HepG2 (cell line): ENCODE measurements around the gene CSF3R. TPM values are rescaled to one million over a fixed set of nuclear protein-coding genes. Genes with fewer than 3 reads are reported as not detected.
A peak's percentile ranks its signal among the peaks of the same experiment; 100 is the strongest.

Experiments used
- ATF7 ChIP-seq, 2 experiments: fragments of 450-650 bp in 1 of 2; sonication (generic) in 1 of 2; formaldehyde crosslinking in 1 of 2; IDR thresholded peaks; 2 replicates each; pipeline versions ENCODE4 v1.4.0 to v1.6.1; 2016 to 2020; ENCODE audit warnings: antibody characterized with exemption in 1 of 2, mild to moderate bottlenecking in 1 of 2, missing genetic modification reagents in 1 of 2
- BCLAF1 ChIP-seq: fragments of 450-650 bp; IDR thresholded peaks from 2 replicates; pipeline ENCODE4 v1.6.1; 2017; ENCODE audit warnings: mild to moderate bottlenecking
- KAT7 ChIP-seq: IDR thresholded peaks from 2 replicates; pipeline ENCODE4 v1.6.1; 2018; ENCODE audit warnings: borderline replicate concordance, missing compliant biosample characterization
- MXD4 ChIP-seq: IDR thresholded peaks from 2 replicates; pipeline ENCODE4 v1.6.1; 2016; ENCODE audit warnings: mild to moderate bottlenecking, missing biosample characterization, missing genetic modification reagents
- PBX3 ChIP-seq: sonication (generic); formaldehyde crosslinking; IDR thresholded peaks from 2 replicates; pipeline ENCODE4 v1.8.1; 2023; ENCODE audit warnings: missing genetic modification reagents, inconsistent platforms, borderline replicate concordance
- RERE ChIP-seq: IDR thresholded peaks from 2 replicates; pipeline ENCODE4 v1.6.1; 2016; ENCODE audit warnings: low read depth, missing genetic modification reagents, missing compliant biosample characterization
- RFXAP ChIP-seq: sonication (generic); formaldehyde crosslinking; IDR thresholded peaks from 2 replicates; pipeline ENCODE4 v1.4.0; 2020; ENCODE audit warnings: missing genetic modification reagents, borderline replicate concordance
- SMAD3 ChIP-seq: sonication (generic); formaldehyde crosslinking; IDR thresholded peaks from 2 replicates; pipeline ENCODE4 v1.4.0; 2020; ENCODE audit warnings: missing genetic modification reagents
- ZFP36L2 ChIP-seq: sonication (generic); formaldehyde crosslinking; IDR thresholded peaks from 2 replicates; pipeline ENCODE4 v1.4.0; 2020; ENCODE audit warnings: missing genetic modification reagents
- ZNF180 ChIP-seq: sonication (generic); formaldehyde crosslinking; IDR thresholded peaks from 2 replicates; pipeline ENCODE4 v1.4.0; 2020; ENCODE audit warnings: low read depth, missing genetic modification reagents, borderline replicate concordance
- ZNF512B ChIP-seq: sonication (generic); formaldehyde crosslinking; IDR thresholded peaks from 2 replicates; pipeline ENCODE4 v1.5.1; 2020; ENCODE audit warnings: missing genetic modification reagents, mild to moderate bottlenecking, borderline replicate concordance
- ZNF749 ChIP-seq: sonication (generic); formaldehyde crosslinking; IDR thresholded peaks from 2 replicates; pipeline ENCODE4 v1.8.0; 2022; ENCODE audit warnings: mild to moderate bottlenecking, missing genetic modification reagents, moderate library complexity, borderline replicate concordance
- polyA plus RNA-seq, 8 experiments: library from polyadenylated mRNA; depleted of rRNA in 3 of 8; stranded (reverse) in 7 of 8; unstranded in 1 of 8; fragments of >200 nt; fragmentation: Illumina TruSeq in 4 of 8; extraction: Trizol in 4 of 8; gene quantifications; 2 replicates each; pipeline versions ENCODE4 v1.2.1 to v1.2.3, GENCODE V29; 2011 to 2016; ENCODE audit warnings: low read depth in 4 of 8, missing spikeins in 1 of 8, mixed read lengths in 1 of 8; ENCODE audit not compliant: insufficient read depth in 1 of 8
- total RNA-seq, 5 experiments: library from RNA; depleted of rRNA; stranded (reverse); fragments of >200 nt; fragmentation: Illumina TruSeq; extraction: Trizol; gene quantifications; 2 replicates each; pipeline ENCODE4 v1.2.3, GENCODE V29; 2016; ENCODE audit warnings: low read depth in 1 of 5
- TF ChIP-seq, protein P1 (sequence below): sonication (generic); formaldehyde crosslinking; IDR thresholded peaks from 2 replicates; pipeline ENCODE4 v1.8.0; 2022; ENCODE audit warnings: mild to moderate bottlenecking, missing genetic modification reagents, moderate library complexity
- TF ChIP-seq, protein P2 (sequence below): IDR thresholded peaks from 2 replicates; pipeline ENCODE4 v1.6.1; 2016; ENCODE audit warnings: low read depth, borderline replicate concordance

CSF3R gene
- total and polyA plus RNA-seq, 2 of the 13 experiments (the other 11 are each of a cell fraction or from before 2014, with no cell fraction given), result 11.9 to 28.8 TPM

GRCh38 chr1:36482724-36483388, at the start of gene CSF3R (continued):
- TF ChIP-seq RERE, result no peak
- TF ChIP-seq ZNF749 (CRISPR knock-in tag), result no peak
- TF ChIP-seq, protein P1, sequence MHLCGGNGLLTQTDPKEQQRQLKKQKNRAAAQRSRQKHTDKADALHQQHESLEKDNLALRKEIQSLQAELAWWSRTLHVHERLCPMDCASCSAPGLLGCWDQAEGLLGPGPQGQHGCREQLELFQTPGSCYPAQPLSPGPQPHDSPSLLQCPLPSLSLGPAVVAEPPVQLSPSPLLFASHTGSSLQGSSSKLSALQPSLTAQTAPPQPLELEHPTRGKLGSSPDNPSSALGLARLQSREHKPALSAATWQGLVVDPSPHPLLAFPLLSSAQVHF, result no peak
- TF ChIP-seq ATF7 (IDR thresholded peaks at IDR 0.05), result no peak
- no peak for TF ChIP-seq ATF7 (CRISPR knock-in tag; IDR thresholded peaks at IDR 0.05)
- TF ChIP-seq BCLAF1, result no peak
- TF ChIP-seq ZFP36L2 (CRISPR knock-in tag), result no peak
- no peak for TF ChIP-seq KAT7
- no peak for TF ChIP-seq RFXAP (CRISPR knock-in tag)
- TF ChIP-seq, protein P2, sequence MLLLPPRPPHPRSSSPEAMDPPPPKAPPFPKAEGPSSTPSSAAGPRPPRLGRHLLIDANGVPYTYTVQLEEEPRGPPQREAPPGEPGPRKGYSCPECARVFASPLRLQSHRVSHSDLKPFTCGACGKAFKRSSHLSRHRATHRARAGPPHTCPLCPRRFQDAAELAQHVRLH (CRISPR knock-in tag), result 0 out of 2 replicates have a peak, but pooled peaks have one; percentile 32
- TF ChIP-seq PBX3 (CRISPR knock-in tag), result no peak
- TF ChIP-seq ZNF180 (CRISPR knock-in tag), result no peak
- TF ChIP-seq ZNF512B (CRISPR knock-in tag), result no peak
- TF ChIP-seq SMAD3, result no peak
- TF ChIP-seq MXD4, result 0 out of 2 replicates have a peak, but pooled peaks have one; percentile 60
